ENCODE measurements around the gene CTDNEP1.

CTDNEP1 gene

GRCh38 chr17:7279448-7279847, 27.9 kb upstream of the CTDNEP1 start:
- DNase-seq = no peak

GRCh38 chr17:7266784-7267183, 15.2 kb upstream of the CTDNEP1 start:
- no peak for DNase-seq

GRCh38 chr17:7263801-7264078, 12.2 kb upstream of the CTDNEP1 start:
- no peak for DNase-seq

- no peak for DNase-seq
These were observed 11.6 kb upstream of the CTDNEP1 start for GRCh38 chr17:7262935-7263800.

- DNase-seq = no peak
These were observed 10.8 kb upstream of the CTDNEP1 start, which contains the start of gene CLDN7 for GRCh38 chr17:7262192-7262934. TSS of gene CLDN7 (minus strand) at chr17:7262478. CDS start at chr17:7262043, 435 bp downstream.

- no peak for DNase-seq
These were observed 10.1 kb upstream of the CTDNEP1 start for GRCh38 chr17:7261379-7262191.

- no peak for DNase-seq
These were observed 9.3 kb upstream of the CTDNEP1 start for GRCh38 chr17:7260651-7261378.

- no peak for DNase-seq
These were observed 8.6 kb upstream of the CTDNEP1 start for GRCh38 chr17:7260151-7260550.

- no peak for DNase-seq
These were observed 8.0 kb upstream of the CTDNEP1 start for GRCh38 chr17:7259555-7259889.

GRCh38 chr17:7258731-7259554, 7.4 kb upstream of the CTDNEP1 start:
- no peak for DNase-seq

GRCh38 chr17:7256766-7257456, 5.4 kb upstream of the CTDNEP1 start:
- no peak for DNase-seq

- DNase-seq = no peak
These were observed 3.0 kb upstream of the CTDNEP1 start for GRCh38 chr17:7254511-7254910.

GRCh38 chr17:7253082-7253481, 1.5 kb upstream of the CTDNEP1 start:
- DNase-seq = no peak

GRCh38 chr17:7252176-7253043, 876 bp upstream of the CTDNEP1 start, which contains the start of gene ELP5:
TSS of gene ELP5 (plus strand) at chr17:7252215. CDS start at chr17:7252551, 336 bp downstream.
- peak; percentile 27 to 83 for DNase-seq

- no peak for DNase-seq
These were observed 573 bp downstream of the CTDNEP1 start for GRCh38 chr17:7250695-7251627.

GRCh38 chr17:7249830-7250229, 1.7 kb downstream of the CTDNEP1 start:
- DNase-seq = no peak

- no peak for DNase-seq
These were observed 2.3 kb downstream of the CTDNEP1 start for GRCh38 chr17:7249214-7249613.

- no peak for DNase-seq
These were observed 2.7 kb downstream of the CTDNEP1 start for GRCh38 chr17:7248796-7249195.

GRCh38 chr17:7246779-7247178, 4.8 kb downstream of the CTDNEP1 start:
- DNase-seq = no peak
